ENCODE measurements around the gene MMRN1. TPM values are rescaled to one million over a fixed set of nuclear protein-coding genes. Genes with fewer than 3 reads are reported as not detected.

MMRN1 gene
- total RNA-seq, 2 donors from 2014 or later: 6.7 to 11.9 TPM

GRCh38 chr4:89909889-89910288 lies 15.2 kb downstream of the MMRN1 start:
- no peak for TF ChIP-seq CTCF (IDR thresholded peaks at IDR 0.05)
- H3K9ac ChIP-seq (ENCODE audit: low read depth in 2 of 2, low read length in 2 of 2): no peak overlapping the region
- intact Hi-C loops (cut with DNase I): loop anchor here (10.0 kb wide), 2 partner anchors 305 to 755 kb away; no protein-coding TSS in a partner anchor
- no peaks in the 10 kb centered on the region for H3K27me3 ChIP-seq
- no peak for DNase-seq
- no peak overlapping the region for H3K27ac ChIP-seq
- no peaks in the 10 kb centered on the region for H3K9me3 ChIP-seq
- no peaks in the 10 kb centered on the region for H3K4me1 ChIP-seq
- H3K4me3 ChIP-seq: no peak overlapping the region
- no peaks in the 10 kb centered on the region for H3K36me3 ChIP-seq

GRCh38 chr4:89913623-89914022 lies 19.0 kb downstream of the MMRN1 start:
- intact Hi-C loops (cut with DNase I): no loop called here
- Histone ChIP-seq H3K27ac (no peak overlapping the region), H3K9ac (ENCODE audit: low read depth in 2 of 2, low read length in 2 of 2) (no peak overlapping the region), H3K36me3 (no peaks in the 10 kb centered on the region), H3K4me1 (no peaks in the 10 kb centered on the region), H3K9me3 (no peaks in the 10 kb centered on the region), H3K27me3 (no peaks in the 10 kb centered on the region), H3K4me3 (no peak overlapping the region)
- DNase-seq: no peak
- no peak for TF ChIP-seq CTCF (IDR thresholded peaks at IDR 0.05)

DNA sequence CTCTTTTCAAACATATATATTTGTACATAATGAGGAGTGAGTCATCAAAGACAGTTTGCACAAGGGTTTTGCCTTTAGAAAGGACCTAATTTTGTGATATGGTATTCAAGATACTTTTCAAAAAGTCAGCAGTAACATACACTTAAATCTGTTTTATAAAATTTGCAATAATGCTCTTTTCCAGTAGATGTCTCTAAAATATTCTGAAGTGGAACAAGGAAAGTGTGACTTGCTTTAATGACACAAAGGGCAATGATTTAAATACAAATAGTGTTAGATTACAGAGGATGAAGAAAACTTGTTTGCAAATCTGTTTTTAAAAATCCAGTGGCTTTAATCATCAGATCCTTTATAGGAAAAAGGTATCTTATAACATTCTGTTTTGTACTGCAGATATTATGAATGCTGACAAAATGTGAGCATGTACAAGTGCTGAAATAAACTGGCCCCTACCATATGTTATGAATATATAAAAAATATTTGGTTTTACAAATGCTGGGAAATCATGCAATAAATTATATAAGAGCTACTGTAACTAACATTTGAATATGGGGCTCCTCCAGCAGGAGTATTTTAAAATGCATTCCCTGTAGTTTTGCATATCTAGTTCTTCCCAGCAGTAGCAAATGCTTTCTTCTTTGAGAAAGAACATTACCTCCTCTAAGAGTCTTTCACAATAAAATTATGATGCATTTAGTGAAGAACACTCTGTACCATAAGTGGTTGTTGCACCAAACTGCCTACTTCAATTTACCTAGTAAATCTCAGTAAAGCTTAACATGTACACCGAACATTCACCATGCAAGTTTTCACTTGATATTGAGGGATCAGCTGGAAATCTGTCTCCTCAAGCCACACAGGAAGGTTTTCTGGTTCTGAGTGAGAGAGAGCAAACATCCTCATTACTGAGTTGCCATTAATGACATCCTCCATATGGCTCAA lies 20.2 kb downstream of the MMRN1 start:
- Histone ChIP-seq H3K27ac (no peak overlapping the region), H3K4me1 (no peaks in the 10 kb centered on the region), H3K36me3 (no peaks in the 10 kb centered on the region), H3K4me3 (no peak overlapping the region), H3K9ac (ENCODE audit: low read depth in 2 of 2, low read length in 2 of 2) (no peak overlapping the region), H3K27me3 (no peaks in the 10 kb centered on the region), H3K9me3 (no peaks in the 10 kb centered on the region)
- TF ChIP-seq CTCF (IDR thresholded peaks at IDR 0.05): no peak
- DNase-seq: no peak
- intact Hi-C loops (cut with DNase I): no loop called here

DNA sequence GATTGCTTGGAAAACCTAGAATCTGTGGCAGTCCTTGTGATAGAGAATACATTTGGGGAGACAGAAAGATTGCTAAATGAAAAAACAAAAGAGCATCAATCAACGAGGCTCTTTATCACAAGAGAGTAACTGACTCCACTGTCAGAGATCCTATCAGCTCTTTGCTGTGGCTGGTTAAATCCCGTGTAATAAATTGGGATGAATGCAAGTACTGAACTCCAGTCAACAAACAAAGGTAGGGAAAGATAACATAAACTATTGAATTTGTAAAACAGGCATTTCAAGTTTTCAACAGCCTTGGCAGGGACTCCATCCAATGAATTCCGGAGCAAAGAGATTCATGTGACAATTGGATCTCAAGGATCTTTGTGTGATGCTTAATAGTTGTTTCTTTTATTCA lies 21.3 kb downstream of the MMRN1 start:
- Histone ChIP-seq H3K9ac (ENCODE audit: low read depth in 2 of 2, low read length in 2 of 2) (no peak overlapping the region), H3K9me3 (no peaks in the 10 kb centered on the region), H3K4me3 (no peak overlapping the region), H3K27me3 (no peaks in the 10 kb centered on the region), H3K36me3 (no peaks in the 10 kb centered on the region), H3K4me1 (no peaks in the 10 kb centered on the region), H3K27ac (no peak overlapping the region)
- DNase-seq: no peak
- intact Hi-C loops (cut with DNase I): no loop called here
- no peak for TF ChIP-seq CTCF (IDR thresholded peaks at IDR 0.05)

DNA sequence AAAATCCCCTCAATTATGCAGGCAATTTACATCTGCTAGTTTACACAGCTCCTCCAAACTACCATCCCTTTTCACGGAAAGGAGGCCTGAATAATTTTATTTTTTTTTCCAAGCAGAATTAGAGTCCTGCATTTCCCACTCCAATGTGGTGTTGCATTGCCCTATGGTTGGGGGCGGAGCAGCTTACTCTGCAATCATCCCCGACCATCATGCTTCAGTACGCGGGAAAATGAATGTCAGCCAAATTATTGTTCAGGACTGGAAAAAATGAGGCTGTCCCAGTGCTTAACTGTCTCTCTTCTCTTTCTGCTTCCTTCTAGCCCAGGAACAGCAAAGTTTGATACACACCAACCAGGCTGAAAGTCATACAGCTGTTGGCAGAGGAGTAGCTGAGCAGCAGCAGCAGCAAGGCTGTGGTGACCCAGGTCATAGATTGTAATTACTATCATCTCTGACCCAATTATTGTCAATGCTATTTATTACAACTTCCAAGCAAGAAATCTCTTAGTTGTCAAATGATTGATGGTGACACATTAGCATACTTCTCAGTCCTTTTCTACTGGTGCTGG lies 28.3 kb downstream of the MMRN1 start:
- Histone ChIP-seq H3K27me3 (no peaks in the 10 kb centered on the region), H3K4me1 (no peaks in the 10 kb centered on the region), H3K27ac (no peak overlapping the region), H3K4me3 (no peak overlapping the region), H3K36me3 (no peaks in the 10 kb centered on the region), H3K9me3 (no peaks in the 10 kb centered on the region), H3K9ac (ENCODE audit: low read depth in 2 of 2, low read length in 2 of 2) (no peak overlapping the region)
- TF ChIP-seq CTCF (IDR thresholded peaks at IDR 0.05): no peak
- DNase-seq: no peak
- intact Hi-C loops (cut with DNase I): no loop called here

Data from colonic mucosa (tissue), 4 donors.